MM.1S (cell line): Measurements from ENCODE around the gene NCCRP1.

Experiments used
- DNase-seq: peaks from one replicate; pipeline ENCODE4 v3.0.0-alpha.2; 2015
- H2AFZ ChIP-seq: fragments of 300-600 bp; sonication (generic); 2 replicates; pipeline ENCODE4 v1.6.0; 2016; ENCODE audit warnings: antibody characterized with exemption, low read length
- H3F3A ChIP-seq: fragments of 300-600 bp; sonication (generic); 2 replicates; pipeline ENCODE4 v1.6.1; 2016; ENCODE audit warnings: mild to moderate bottlenecking, antibody characterized with exemption, low read length, moderate library complexity, mixed read lengths; ENCODE audit not compliant: insufficient read depth
- H3K27ac ChIP-seq: fragments of 300-600 bp; sonication (generic); 2 replicates; pipeline ENCODE4 v1.5.1; 2016; ENCODE audit warnings: mild to moderate bottlenecking, low read length
- H3K27me3 ChIP-seq: fragments of 300-600 bp; sonication (generic); replicated peaks from 2 replicates; pipeline ENCODE4 v1.6.0; 2016; ENCODE audit warnings: low read length; ENCODE audit not compliant: insufficient read depth
- H3K36me3 ChIP-seq: fragments of 300-600 bp; sonication (generic); replicated peaks from 2 replicates; pipeline ENCODE4 v1.6.1; 2016; ENCODE audit warnings: mild to moderate bottlenecking, low read length, mixed read lengths; ENCODE audit not compliant: insufficient read depth
- H3K4me1 ChIP-seq: fragments of 300-600 bp; sonication (generic); 2 replicates; pipeline ENCODE4 v1.6.1; 2016; ENCODE audit warnings: low read length, mixed read lengths
- H3K4me2 ChIP-seq: fragments of 300-600 bp; sonication (generic); 2 replicates; pipeline ENCODE4 v1.6.0; 2016; ENCODE audit warnings: low read depth, low read length
- H3K4me3 ChIP-seq: fragments of 300-600 bp; sonication (generic); 2 replicates; pipeline ENCODE4 v1.5.1; 2016; ENCODE audit warnings: low read length, mixed read lengths
- H3K79me2 ChIP-seq: fragments of 300-600 bp; sonication (generic); 2 replicates; pipeline ENCODE4 v1.6.1; 2016; ENCODE audit warnings: mixed run types, low read length, mixed read lengths
- H3K9ac ChIP-seq: fragments of 300-600 bp; sonication (generic); 2 replicates; pipeline ENCODE4 v1.6.1; 2016; ENCODE audit warnings: low read length, mixed read lengths
- H3K9me2 ChIP-seq: fragments of 300-600 bp; sonication (generic); replicated peaks from 2 replicates; pipeline ENCODE4 v1.6.1; 2016; ENCODE audit warnings: mild to moderate bottlenecking, low read length, mixed read lengths; ENCODE audit not compliant: insufficient read depth
- H3K9me3 ChIP-seq: fragments of 300-600 bp; sonication (generic); replicated peaks from 2 replicates; pipeline ENCODE4 v1.6.1; 2016; ENCODE audit warnings: mild to moderate bottlenecking, low read length, mixed read lengths; ENCODE audit not compliant: insufficient read depth
- H4K20me1 ChIP-seq: fragments of 300-600 bp; sonication (generic); 2 replicates; pipeline ENCODE4 v1.6.1; 2016; ENCODE audit warnings: mild to moderate bottlenecking, low read length, moderate library complexity, mixed read lengths; ENCODE audit not compliant: insufficient read depth
- EZH2 ChIP-seq: fragments of 300-600 bp; sonication (generic); optimal IDR thresholded peaks from 2 replicates; pipeline ENCODE3; 2017; ENCODE audit warnings: low read depth, mild to moderate bottlenecking, antibody characterized with exemption, low read length, mixed read lengths
- EZH2phosphoT487 ChIP-seq: fragments of 300-600 bp; sonication (generic); IDR thresholded peaks from 2 replicates; pipeline ENCODE4 v1.6.1; 2018; ENCODE audit warnings: antibody characterized with exemption, low read length
- TF ChIP-seq, protein P1 (sequence below): fragments of 300-600 bp; sonication (generic); IDR thresholded peaks from 2 replicates; pipeline ENCODE4 v1.5.1; 2016; ENCODE audit warnings: antibody characterized with exemption, low read length, mixed read lengths

Gene NCCRP1

DNA sequence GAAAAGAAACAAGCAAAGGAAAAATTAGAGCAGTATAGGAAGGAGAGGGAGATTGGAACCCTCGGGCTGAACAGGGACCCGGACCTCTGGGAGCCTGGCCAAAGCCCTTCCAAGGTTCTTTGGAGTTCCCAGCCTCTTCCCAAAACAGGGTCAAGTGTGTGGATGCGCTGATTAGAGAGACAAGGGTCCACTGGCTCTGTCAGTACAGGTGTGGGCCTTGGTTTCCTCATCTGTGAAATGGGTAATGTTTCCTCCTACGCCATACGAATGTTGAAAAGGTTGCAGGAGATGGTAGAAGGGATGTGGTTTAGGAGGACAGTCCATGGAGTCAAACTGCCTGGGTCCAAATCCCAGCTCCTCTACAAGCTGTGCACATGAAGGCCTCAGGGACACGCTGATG, 9.4 kb downstream of the NCCRP1 start:
- Histone ChIP-seq H3K4me1 (no peaks in the 10 kb centered on the region), H4K20me1 (no peaks in the 10 kb centered on the region), H3K9ac (no peak overlapping the region), H3K9me2 (no peaks in the 10 kb centered on the region), H2AFZ (no peak overlapping the region), H3K4me3 (no peak overlapping the region), H3K79me2 (no peaks in the 10 kb centered on the region), H3K36me3 (no peaks in the 10 kb centered on the region), H3K9me3 (no peaks in the 10 kb centered on the region), H3K27ac (no peak overlapping the region), H3F3A (no peaks in the 10 kb centered on the region), H3K4me2 (no peak overlapping the region), H3K27me3 (peaks cover 75% of the 10 kb centered on the region)
- DNase-seq = no peak
- no peak for TF ChIP-seq EZH2
- TF ChIP-seq, protein P1, sequence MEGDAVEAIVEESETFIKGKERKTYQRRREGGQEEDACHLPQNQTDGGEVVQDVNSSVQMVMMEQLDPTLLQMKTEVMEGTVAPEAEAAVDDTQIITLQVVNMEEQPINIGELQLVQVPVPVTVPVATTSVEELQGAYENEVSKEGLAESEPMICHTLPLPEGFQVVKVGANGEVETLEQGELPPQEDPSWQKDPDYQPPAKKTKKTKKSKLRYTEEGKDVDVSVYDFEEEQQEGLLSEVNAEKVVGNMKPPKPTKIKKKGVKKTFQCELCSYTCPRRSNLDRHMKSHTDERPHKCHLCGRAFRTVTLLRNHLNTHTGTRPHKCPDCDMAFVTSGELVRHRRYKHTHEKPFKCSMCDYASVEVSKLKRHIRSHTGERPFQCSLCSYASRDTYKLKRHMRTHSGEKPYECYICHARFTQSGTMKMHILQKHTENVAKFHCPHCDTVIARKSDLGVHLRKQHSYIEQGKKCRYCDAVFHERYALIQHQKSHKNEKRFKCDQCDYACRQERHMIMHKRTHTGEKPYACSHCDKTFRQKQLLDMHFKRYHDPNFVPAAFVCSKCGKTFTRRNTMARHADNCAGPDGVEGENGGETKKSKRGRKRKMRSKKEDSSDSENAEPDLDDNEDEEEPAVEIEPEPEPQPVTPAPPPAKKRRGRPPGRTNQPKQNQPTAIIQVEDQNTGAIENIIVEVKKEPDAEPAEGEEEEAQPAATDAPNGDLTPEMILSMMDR = no peak
- TF ChIP-seq EZH2phosphoT487 = no peak

GRCh38 chr19:39207293-39207836, 10.6 kb downstream of the NCCRP1 start:
- Histone ChIP-seq H3F3A (no peaks in the 10 kb centered on the region), H3K27me3 (peaks cover 77% of the 10 kb centered on the region), H3K27ac (no peak overlapping the region), H3K4me2 (no peak overlapping the region), H3K4me1 (no peaks in the 10 kb centered on the region), H3K36me3 (no peaks in the 10 kb centered on the region), H3K9me2 (no peaks in the 10 kb centered on the region), H4K20me1 (no peaks in the 10 kb centered on the region), H3K9ac (no peak overlapping the region), H3K9me3 (no peaks in the 10 kb centered on the region), H2AFZ (no peak overlapping the region), H3K4me3 (no peak overlapping the region), H3K79me2 (no peaks in the 10 kb centered on the region)
- DNase-seq = no peak
- TF ChIP-seq EZH2 (no peak), EZH2phosphoT487 (no peak)
- TF ChIP-seq, protein P1 = no peak

- Histone ChIP-seq H3K36me3 (no peaks in the 10 kb centered on the region), H3K9me2 (no peaks in the 10 kb centered on the region), H2AFZ (no peak overlapping the region), H3K4me2 (no peak overlapping the region), H3K4me1 (no peaks in the 10 kb centered on the region), H3K9me3 (no peaks in the 10 kb centered on the region), H3F3A (no peaks in the 10 kb centered on the region), H3K4me3 (no peak overlapping the region), H3K9ac (no peak overlapping the region), H3K27me3 (peaks cover 70% of the 10 kb centered on the region), H4K20me1 (no peaks in the 10 kb centered on the region), H3K79me2 (no peaks in the 10 kb centered on the region), H3K27ac (no peak overlapping the region)
- DNase-seq = no peak
- TF ChIP-seq, protein P1 = no peak
- TF ChIP-seq EZH2phosphoT487 (no peak), EZH2 (no peak)
These were observed 11.5 kb downstream of the NCCRP1 start for GRCh38 chr19:39208175-39208795.
